HG03159 (cell line): Measurements from ENCODE around the gene FGGY.

Experiments
- ATAC-seq: cut with Tn5 transposase; IDR thresholded peaks from one replicate; pipeline ENCODE4 v1.9.1; 2021; ENCODE audit warnings: mild to moderate bottlenecking, moderate library complexity; ENCODE audit not compliant: unreplicated experiment

The FGGY gene

GRCh38 chr1:59788825-59789224 is 491.9 kb downstream of the FGGY start:
- ATAC-seq, result no peak

DNA sequence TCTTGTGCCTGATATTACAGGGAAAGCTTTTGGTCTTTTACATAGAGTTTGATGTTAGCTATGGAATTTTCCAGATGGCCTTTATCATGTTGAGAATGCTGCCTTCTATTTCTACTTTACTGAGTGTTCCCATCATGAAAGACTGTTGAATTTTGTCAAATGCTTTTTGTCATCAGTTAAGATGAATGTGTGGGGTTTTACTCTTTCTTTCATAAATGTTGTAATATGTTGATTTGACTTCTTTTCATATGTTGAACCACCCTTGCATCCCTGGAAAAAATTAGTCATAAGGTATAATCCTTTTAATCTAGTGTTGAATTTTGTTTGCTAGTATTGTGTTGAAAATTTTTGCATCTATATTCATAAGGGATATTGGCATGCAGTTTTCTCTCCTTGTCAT is 501.7 kb downstream of the FGGY start:
- ATAC-seq, result no peak

DNA sequence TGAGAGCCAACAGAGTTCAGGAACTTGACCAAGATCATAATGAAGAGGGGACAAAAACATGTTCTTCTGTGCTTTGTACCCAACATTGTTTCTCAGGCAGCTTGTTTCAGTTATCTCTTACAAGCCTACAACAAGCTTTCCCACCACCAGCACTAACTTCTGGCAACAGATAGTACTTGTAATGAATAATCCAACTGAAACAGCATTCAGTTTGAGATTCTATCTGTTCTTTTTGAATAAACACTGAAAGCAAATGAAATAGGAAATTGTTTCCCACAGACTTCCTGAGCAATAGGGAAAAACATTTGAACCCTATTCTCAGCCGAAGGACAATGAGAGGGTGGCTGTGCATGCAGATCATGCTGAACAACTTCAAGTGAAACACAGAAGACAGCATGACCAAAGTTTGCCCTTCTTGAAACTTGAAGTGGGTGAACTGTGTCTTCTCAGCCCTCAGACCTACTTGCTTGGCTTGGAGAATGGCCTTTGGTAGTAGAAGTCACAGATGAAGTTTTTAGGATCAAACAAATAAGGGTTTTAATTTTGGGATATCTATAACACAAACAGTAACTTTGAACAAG is 506.7 kb downstream of the FGGY start:
- ATAC-seq, result no peak

- no peak for ATAC-seq
Observed at GRCh38 chr1:59804301-59804700, 507.4 kb downstream of the FGGY start.

DNA sequence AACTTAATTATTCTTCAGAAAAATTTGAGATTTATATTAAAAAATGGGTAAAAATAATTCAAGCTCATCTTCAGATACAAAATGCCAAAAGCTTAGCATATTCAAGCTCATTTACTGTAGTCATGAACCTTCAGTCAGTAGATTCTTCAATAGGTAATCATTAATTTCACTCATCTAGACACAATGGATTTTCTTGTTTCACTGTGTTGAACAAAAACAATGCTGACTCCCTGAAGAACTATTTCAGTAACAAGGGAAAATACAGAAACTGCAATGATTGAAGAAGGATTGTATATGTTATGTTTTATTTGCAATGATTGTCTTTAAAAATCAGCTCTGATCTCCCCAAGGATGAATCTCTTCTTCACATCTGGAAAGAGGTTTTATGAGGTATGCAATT is 508.7 kb downstream of the FGGY start:
- ATAC-seq, result no peak
